CD14-positive monocyte (primary cell): ENCODE results near the gene HPS1. TPM values are rescaled to one million over a fixed set of nuclear protein-coding genes. Genes with fewer than 3 reads are reported as not detected.

Source experiments
- DNase-seq, 3 donors: peaks; one replicate each; pipeline ENCODE4 v3.0.0-alpha.2; 2011 to 2022
- H2AFZ ChIP-seq: 2 replicates; pipeline ENCODE4 v1.6.0; 2012; ENCODE audit warnings: mild to moderate bottlenecking, low read depth, low read length, inconsistent platforms; ENCODE audit not compliant: insufficient read depth, poor library complexity, severe bottlenecking
- H3K27ac ChIP-seq, 2 donors: 1 replicate in 1 of 2; 2 replicates in 1 of 2; pipeline ENCODE4 v1.5.1; 2012 to 2013; ENCODE audit warnings: low read length in 2 of 2, control low read depth in 1 of 2, inconsistent platforms in 1 of 2, low read depth in 1 of 2, mild to moderate bottlenecking in 1 of 2
- H3K27me3 ChIP-seq, 2 donors: one replicate each; pipeline versions ENCODE4 v1.6.0 to v1.6.1; 2011 to 2013; ENCODE audit warnings: low read length in 2 of 2; ENCODE audit not compliant: control insufficient read depth in 2 of 2, insufficient read depth in 2 of 2
- H3K36me3 ChIP-seq, 2 donors: replicated peaks in 1 of 2; 1 replicate in 1 of 2; 2 replicates in 1 of 2; pipeline versions ENCODE4 v1.5.1 to v1.6.1; 2012 to 2013; ENCODE audit warnings: low read length in 2 of 2, control low read depth in 1 of 2, inconsistent platforms in 1 of 2, mild to moderate bottlenecking in 1 of 2; ENCODE audit not compliant: insufficient read depth in 2 of 2, control insufficient read depth in 1 of 2
- H3K4me1 ChIP-seq, 2 donors: 1 replicate in 1 of 2; 2 replicates in 1 of 2; pipeline versions ENCODE4 v1.5.1 to v1.6.1; 2012 to 2013; ENCODE audit warnings: low read length in 2 of 2, control low read depth in 1 of 2, inconsistent platforms in 1 of 2, mild to moderate bottlenecking in 1 of 2, moderate library complexity in 1 of 2; ENCODE audit not compliant: insufficient read depth in 2 of 2, control insufficient read depth in 1 of 2
- H3K4me2 ChIP-seq: replicated peaks from 2 replicates; pipeline ENCODE3; 2012; ENCODE audit warnings: low read length, moderate library complexity, mild to moderate bottlenecking; ENCODE audit not compliant: poor library complexity, severe bottlenecking; ENCODE audit errors: extremely low read depth
- H3K4me3 ChIP-seq, 3 experiments: fragments of 200-600 bp in 1 of 3; sonication (generic) in 1 of 3; replicated peaks in 1 of 3; 1 replicate in 2 of 3; 2 replicates in 1 of 3; pipeline ENCODE4 v1.5.1; 2011 to 2013; ENCODE audit warnings: low read length in 3 of 3, mild to moderate bottlenecking in 3 of 3, control low read depth in 2 of 3, low read depth in 2 of 3, inconsistent platforms in 1 of 3, moderate library complexity in 1 of 3
- H3K79me2 ChIP-seq: 2 replicates; pipeline ENCODE4 v1.6.0; 2012; ENCODE audit warnings: mild to moderate bottlenecking, control low read depth, inconsistent platforms, low read length, moderate library complexity; ENCODE audit not compliant: insufficient read depth
- H3K9ac ChIP-seq: 2 replicates; pipeline ENCODE4 v1.6.0; 2017; ENCODE audit warnings: low read length, mild to moderate bottlenecking; ENCODE audit not compliant: insufficient read depth, poor library complexity, severe bottlenecking
- H3K9me3 ChIP-seq, 2 donors: replicated peaks in 1 of 2; 1 replicate in 1 of 2; 2 replicates in 1 of 2; pipeline versions ENCODE4 v1.5.1 to v1.6.1; 2012 to 2013; ENCODE audit warnings: low read length in 2 of 2, control low read depth in 1 of 2; ENCODE audit not compliant: control insufficient read depth in 1 of 2, insufficient read depth in 1 of 2
- H4K20me1 ChIP-seq: 2 replicates; pipeline ENCODE4 v1.6.0; 2012; ENCODE audit warnings: mild to moderate bottlenecking, low read length, control low read depth, moderate library complexity; ENCODE audit not compliant: insufficient read depth
- H3K27ac Mint-ChIP-seq, 7 donors: one replicate each; pipeline ENCODE4 v1.8.0; 2020; ENCODE audit warnings: mild to moderate bottlenecking in 7 of 7, mixed read lengths in 7 of 7, moderate library complexity in 6 of 7, inconsistent platforms in 2 of 7
- H3K27me3 Mint-ChIP-seq, 3 donors: one replicate each; pipeline ENCODE4 v1.8.0; 2021 to 2022; ENCODE audit warnings: low read depth in 3 of 3, mild to moderate bottlenecking in 3 of 3, mixed read lengths in 3 of 3, moderate library complexity in 3 of 3, inconsistent platforms in 1 of 3
- H3K36me3 Mint-ChIP-seq, 2 donors: one replicate each; pipeline ENCODE4 v1.8.0; 2020; ENCODE audit warnings: mixed read lengths in 2 of 2, inconsistent platforms in 1 of 2, mild to moderate bottlenecking in 1 of 2
- H3K4me1 Mint-ChIP-seq: one replicate; pipeline ENCODE4 v1.8.0; 2020; ENCODE audit warnings: mild to moderate bottlenecking, mixed read lengths
- H3K4me3 Mint-ChIP-seq, 2 donors: one replicate each; pipeline ENCODE4 v1.8.0; 2020; ENCODE audit warnings: mild to moderate bottlenecking in 2 of 2, mixed read lengths in 2 of 2, moderate library complexity in 1 of 2
- H3K9me3 Mint-ChIP-seq, 7 donors: one replicate each; pipeline ENCODE4 v1.8.0; 2020 to 2022; ENCODE audit warnings: mixed read lengths in 7 of 7, mild to moderate bottlenecking in 6 of 7, moderate library complexity in 6 of 7, inconsistent platforms in 2 of 7
- WGBS: methylation state at CpG from one replicate; pipeline ENCODE4 v1.1.5; 2013; ENCODE audit warnings: missing lambda C conversion rate; ENCODE audit not compliant: insufficient coverage; 5-methylcytosine and 5-hydroxymethylcytosine counted together
- intact Hi-C, 2 donors: fragments of 100-400 bp; cut with micrococcal nuclease; formaldehyde crosslinking; loops; one replicate each; pipeline versions ENCODE4 v1.15.0 to v1.15.1; 2023
- polyA plus RNA-seq, 3 donors: library from polyadenylated mRNA; depleted of rRNA in 1 of 3; unstranded in 2 of 3; stranded (reverse) in 1 of 3; fragments of 300-500 nt in 2 of 3; fragments of >200 nt in 1 of 3; fragmentation: Illumina TruSeq in 2 of 3; gene quantifications; 1 replicate in 2 of 3; 2 replicates in 1 of 3; pipeline ENCODE4 v1.2.3, GENCODE V29; 2012 to 2021
- TF ChIP-seq, protein P1 (sequence below): fragments of 200-600 bp; IDR thresholded peaks from one replicate; pipeline ENCODE4 v1.8.0; 2022; ENCODE audit warnings: antibody characterized with exemption, mild to moderate bottlenecking

The HPS1 gene
- polyA plus RNA-seq, 3 donors = 73.0 to 135 (median 85.2) TPM

DNA sequence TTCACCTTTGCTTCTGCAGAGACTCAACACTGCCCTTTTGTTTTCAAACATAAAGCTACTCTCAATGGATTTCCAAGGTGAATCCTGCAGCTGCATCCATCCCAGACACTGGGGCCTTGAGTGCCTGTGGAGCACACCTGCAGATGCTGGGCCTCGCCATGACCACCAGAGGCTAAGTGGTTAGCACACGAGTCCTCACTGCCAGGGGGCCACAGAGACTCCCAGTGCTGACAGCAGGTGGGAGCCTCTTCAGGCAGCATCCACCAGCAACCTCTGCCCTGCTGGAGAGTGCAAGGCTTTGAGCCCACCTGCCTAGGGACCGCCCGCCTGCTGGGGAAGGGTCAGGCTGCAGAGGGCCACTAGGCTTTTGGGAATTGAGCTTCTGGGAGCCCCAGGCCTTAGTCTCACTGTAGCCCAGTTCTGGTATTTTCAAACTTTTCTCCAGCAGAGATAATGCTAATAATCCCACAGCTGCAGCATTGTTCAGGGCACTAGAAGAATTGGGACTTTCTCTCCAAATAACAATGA lies 9.4 kb upstream of the HPS1 start:
- H3K36me3 ChIP-seq = no peaks in the 10 kb centered on the region
- intact Hi-C loops = no loop called here
- Mint-ChIP-seq H3K36me3 (no peaks in the 10 kb centered on the region), H3K4me1 (peaks cover 2% of the 10 kb centered on the region), H3K27ac (no peak overlapping the region), H3K4me3 (no peak overlapping the region), H3K9me3 (no peaks in the 10 kb centered on the region), H3K27me3 (peaks cover 18 to 26% (median 18%) of the 10 kb centered on the region in 3 donors)
- H3K9me3 ChIP-seq = no peaks in the 10 kb centered on the region
- no peak overlapping the region for H3K9ac ChIP-seq
- no peaks in the 10 kb centered on the region for H3K79me2 ChIP-seq
- no peak for DNase-seq
- H3K4me2 ChIP-seq = no peak overlapping the region
- 98% methylated on average over 4 of the region's 4 CpGs for WGBS
- H3K4me1 ChIP-seq = no peaks in the 10 kb centered on the region
- peaks cover 0 to 4% of the 10 kb centered on the region in 2 donors for H3K27me3 ChIP-seq
- no peaks in the 10 kb centered on the region for H4K20me1 ChIP-seq
- H3K27ac ChIP-seq = no peak overlapping the region
- H2AFZ ChIP-seq = no peak overlapping the region
- H3K4me3 ChIP-seq = no peak overlapping the region
- TF ChIP-seq, protein P1, sequence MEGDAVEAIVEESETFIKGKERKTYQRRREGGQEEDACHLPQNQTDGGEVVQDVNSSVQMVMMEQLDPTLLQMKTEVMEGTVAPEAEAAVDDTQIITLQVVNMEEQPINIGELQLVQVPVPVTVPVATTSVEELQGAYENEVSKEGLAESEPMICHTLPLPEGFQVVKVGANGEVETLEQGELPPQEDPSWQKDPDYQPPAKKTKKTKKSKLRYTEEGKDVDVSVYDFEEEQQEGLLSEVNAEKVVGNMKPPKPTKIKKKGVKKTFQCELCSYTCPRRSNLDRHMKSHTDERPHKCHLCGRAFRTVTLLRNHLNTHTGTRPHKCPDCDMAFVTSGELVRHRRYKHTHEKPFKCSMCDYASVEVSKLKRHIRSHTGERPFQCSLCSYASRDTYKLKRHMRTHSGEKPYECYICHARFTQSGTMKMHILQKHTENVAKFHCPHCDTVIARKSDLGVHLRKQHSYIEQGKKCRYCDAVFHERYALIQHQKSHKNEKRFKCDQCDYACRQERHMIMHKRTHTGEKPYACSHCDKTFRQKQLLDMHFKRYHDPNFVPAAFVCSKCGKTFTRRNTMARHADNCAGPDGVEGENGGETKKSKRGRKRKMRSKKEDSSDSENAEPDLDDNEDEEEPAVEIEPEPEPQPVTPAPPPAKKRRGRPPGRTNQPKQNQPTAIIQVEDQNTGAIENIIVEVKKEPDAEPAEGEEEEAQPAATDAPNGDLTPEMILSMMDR = no peak

DNA sequence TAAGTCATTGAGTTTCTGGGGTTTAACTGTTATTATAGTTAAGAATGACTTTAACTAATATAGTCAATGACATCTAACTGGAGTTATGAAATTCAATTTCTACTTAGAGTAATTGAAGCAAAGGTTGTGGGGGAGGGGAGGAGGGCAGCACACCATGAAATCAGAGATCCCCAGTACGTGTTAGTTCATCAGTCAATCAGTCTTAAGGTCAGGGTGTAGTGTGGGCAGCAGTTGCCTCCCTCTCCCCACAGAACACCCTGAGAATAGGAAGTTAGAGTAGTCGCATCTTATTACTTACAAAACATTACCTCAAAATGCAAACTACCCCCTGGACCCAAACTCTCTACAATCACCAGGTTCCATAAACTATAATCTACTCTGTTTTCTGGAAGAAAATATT lies 7.0 kb upstream of the HPS1 start:
- Histone ChIP-seq H2AFZ (no peak overlapping the region), H3K4me3 (no peak overlapping the region), H4K20me1 (no peaks in the 10 kb centered on the region), H3K9ac (no peak overlapping the region), H3K27me3 (peaks cover 0 to 5% of the 10 kb centered on the region in 2 donors), H3K4me2 (no peak overlapping the region), H3K9me3 (no peaks in the 10 kb centered on the region), H3K36me3 (no peaks in the 10 kb centered on the region), H3K4me1 (no peaks in the 10 kb centered on the region), H3K79me2 (no peaks in the 10 kb centered on the region), H3K27ac (no peak overlapping the region)
- H3K27ac Mint-ChIP-seq = no peak overlapping the region
- WGBS = no CpG with 5 or more reads among the region's 2 CpGs
- TF ChIP-seq, protein P1 = no peak
- no peak overlapping the region for H3K4me3 Mint-ChIP-seq
- peaks cover 2% of the 10 kb centered on the region for H3K4me1 Mint-ChIP-seq
- no peak for DNase-seq
- H3K36me3 Mint-ChIP-seq = no peaks in the 10 kb centered on the region
- intact Hi-C loops = no loop called here
- peaks cover 0 to 1% (median 0%) of the 10 kb centered on the region in 7 donors for H3K9me3 Mint-ChIP-seq
- H3K27me3 Mint-ChIP-seq = peaks cover 19 to 29% (median 24%) of the 10 kb centered on the region in 3 donors
